GM23338 (cell line): ENCODE measurements around the gene SNX5. TPM values are rescaled to one million over a fixed set of nuclear protein-coding genes. Genes with fewer than 3 reads are reported as not detected.

Experiments used
- ATAC-seq: fragments of 200-7000 bp; cut with Tn5 transposase; 3 replicates; pipeline ENCODE4 v1.9.1; 2020
- DNase-seq: peaks from one replicate; pipeline ENCODE4 v3.0.0-alpha.2; 2015; ENCODE audit warnings: low spot score
- H2AFZ ChIP-seq: fragments of 200-600 bp; sonication (generic); 2 replicates; pipeline ENCODE4 v1.8.0; 2016; ENCODE audit warnings: antibody characterized with exemption, mild to moderate bottlenecking, moderate library complexity
- H3F3A ChIP-seq: fragments of 200-600 bp; sonication (generic); replicated peaks from 2 replicates; pipeline ENCODE4 v1.8.0; 2017; ENCODE audit warnings: antibody characterized with exemption, mixed run types, low read depth
- H3K27ac ChIP-seq: fragments of 200-600 bp; sonication (generic); 2 replicates; pipeline ENCODE4 v1.6.1; 2016; ENCODE audit warnings: low read depth
- H3K27me3 ChIP-seq: fragments of 200-600 bp; sonication (generic); 2 replicates; pipeline ENCODE4 v1.8.0; 2016; ENCODE audit warnings: mild to moderate bottlenecking, mixed run types, moderate library complexity; ENCODE audit not compliant: insufficient read depth
- H3K36me3 ChIP-seq: fragments of 200-600 bp; sonication (generic); 2 replicates; pipeline ENCODE4 v1.8.0; 2016; ENCODE audit warnings: mild to moderate bottlenecking; ENCODE audit not compliant: insufficient read depth
- H3K4me1 ChIP-seq: fragments of 200-600 bp; sonication (generic); 2 replicates; pipeline ENCODE4 v1.8.0; 2016; ENCODE audit warnings: mild to moderate bottlenecking, moderate library complexity; ENCODE audit not compliant: insufficient read depth
- H3K4me2 ChIP-seq: fragments of 200-600 bp; sonication (generic); 2 replicates; pipeline ENCODE4 v1.7.1; 2017; ENCODE audit warnings: mixed run types
- H3K4me3 ChIP-seq: fragments of 200-600 bp; sonication (generic); 2 replicates; pipeline ENCODE4 v1.6.1; 2016; ENCODE audit warnings: mixed run types
- H3K79me2 ChIP-seq: fragments of 200-600 bp; sonication (generic); replicated peaks from 2 replicates; pipeline ENCODE4 v1.8.0; 2017; ENCODE audit warnings: mild to moderate bottlenecking; ENCODE audit not compliant: insufficient read depth
- H3K9me2 ChIP-seq: fragments of 200-600 bp; sonication (generic); 2 replicates; pipeline ENCODE4 v1.8.0; 2017; ENCODE audit not compliant: insufficient read depth
- H4K20me1 ChIP-seq: fragments of 200-600 bp; sonication (generic); replicated peaks from 2 replicates; pipeline ENCODE4 v1.8.0; 2017; ENCODE audit warnings: mild to moderate bottlenecking; ENCODE audit not compliant: insufficient read depth
- H3K27ac Mint-ChIP-seq: 2 replicates; pipeline ENCODE4 v1.8.0; 2020; ENCODE audit warnings: inconsistent platforms, mild to moderate bottlenecking, moderate library complexity, mixed read lengths
- H3K27me3 Mint-ChIP-seq: 3 replicates; pipeline ENCODE4 v1.8.0; 2022; ENCODE audit warnings: low read depth, mild to moderate bottlenecking, moderate library complexity, mixed read lengths, inconsistent platforms; ENCODE audit not compliant: insufficient read depth, poor library complexity
- H3K36me3 Mint-ChIP-seq: 3 replicates; pipeline ENCODE4 v1.8.0; 2021; ENCODE audit warnings: low read depth, mild to moderate bottlenecking, inconsistent platforms, moderate library complexity, mixed read lengths
- H3K4me1 Mint-ChIP-seq: 3 replicates; pipeline ENCODE4 v1.8.0; 2020; ENCODE audit warnings: mild to moderate bottlenecking, inconsistent platforms, mixed read lengths
- H3K4me3 Mint-ChIP-seq: 3 replicates; pipeline ENCODE4 v1.8.0; 2021; ENCODE audit warnings: moderate library complexity, mild to moderate bottlenecking, inconsistent platforms, mixed read lengths
- H3K9me3 Mint-ChIP-seq: 3 replicates; pipeline ENCODE4 v1.8.0; 2020; ENCODE audit warnings: moderate library complexity, mild to moderate bottlenecking, inconsistent platforms, mixed read lengths
- CREB1 ChIP-seq: fragments of 250-450 bp; sonication (Bioruptor Pico); IDR thresholded peaks from 2 replicates; pipeline ENCODE4 v1.5.0; 2020; ENCODE audit warnings: low read depth, mild to moderate bottlenecking, moderate library complexity
- EZH2 ChIP-seq: fragments of 200-600 bp; sonication (generic); IDR thresholded peaks from one replicate; pipeline ENCODE4 v1.8.0; 2017; ENCODE audit warnings: antibody characterized with exemption, mild to moderate bottlenecking, low read depth; ENCODE audit not compliant: unreplicated experiment
- EZH2phosphoT487 ChIP-seq: fragments of 200-600 bp; sonication (generic); IDR thresholded peaks from one replicate; pipeline ENCODE4 v1.8.1; 2018; ENCODE audit warnings: antibody characterized with exemption; ENCODE audit not compliant: unreplicated experiment
- POLR2AphosphoS5 ChIP-seq: IDR thresholded peaks from 2 replicates; pipeline ENCODE4 v1.6.1; 2016; ENCODE audit warnings: antibody characterized with exemption, low read depth
- ZNF331 ChIP-seq: fragments of 250-450 bp; sonication (Bioruptor Pico); IDR thresholded peaks from 2 replicates; pipeline ENCODE4 v1.5.0; 2020; ENCODE audit warnings: low read depth, mild to moderate bottlenecking, moderate library complexity
- polyA plus RNA-seq: library from polyadenylated mRNA; unstranded; fragments of >200 nt; fragmentation: Nextera tagmentation; extraction: Ambion mirVana; gene quantifications from 2 replicates; pipeline ENCODE4 v1.2.1, GENCODE V29; 2016
- total RNA-seq: library from RNA; depleted of rRNA; stranded (reverse); fragments of >200 nt; shearing (Covaris generic); gene quantifications from 2 replicates; pipeline ENCODE4 v1.2.3, GENCODE V29; 2014
- TF ChIP-seq, protein P1 (sequence below): IDR thresholded peaks from 2 replicates; pipeline ENCODE4 v1.6.1; 2016; ENCODE audit warnings: antibody characterized with exemption
- TF ChIP-seq, protein P2 (sequence below), 2 experiments: fragments of 200-600 bp in 1 of 2; sonication (generic) in 1 of 2; conservative IDR thresholded peaks; 2 replicates each; pipeline versions ENCODE4 v1.5.1 to v1.6.1; 2016 to 2017; ENCODE audit warnings: antibody characterized with exemption in 2 of 2, low read depth in 2 of 2, mild to moderate bottlenecking in 2 of 2, moderate library complexity in 1 of 2
- TF ChIP-seq, protein P3 (sequence below): IDR thresholded peaks from one replicate; pipeline ENCODE4 v1.6.1; 2018; ENCODE audit warnings: antibody characterized with exemption; ENCODE audit not compliant: unreplicated experiment

Gene SNX5
- total and polyA plus RNA-seq, 2 experiments from 2014 or later = 167 to 287 TPM

DNA sequence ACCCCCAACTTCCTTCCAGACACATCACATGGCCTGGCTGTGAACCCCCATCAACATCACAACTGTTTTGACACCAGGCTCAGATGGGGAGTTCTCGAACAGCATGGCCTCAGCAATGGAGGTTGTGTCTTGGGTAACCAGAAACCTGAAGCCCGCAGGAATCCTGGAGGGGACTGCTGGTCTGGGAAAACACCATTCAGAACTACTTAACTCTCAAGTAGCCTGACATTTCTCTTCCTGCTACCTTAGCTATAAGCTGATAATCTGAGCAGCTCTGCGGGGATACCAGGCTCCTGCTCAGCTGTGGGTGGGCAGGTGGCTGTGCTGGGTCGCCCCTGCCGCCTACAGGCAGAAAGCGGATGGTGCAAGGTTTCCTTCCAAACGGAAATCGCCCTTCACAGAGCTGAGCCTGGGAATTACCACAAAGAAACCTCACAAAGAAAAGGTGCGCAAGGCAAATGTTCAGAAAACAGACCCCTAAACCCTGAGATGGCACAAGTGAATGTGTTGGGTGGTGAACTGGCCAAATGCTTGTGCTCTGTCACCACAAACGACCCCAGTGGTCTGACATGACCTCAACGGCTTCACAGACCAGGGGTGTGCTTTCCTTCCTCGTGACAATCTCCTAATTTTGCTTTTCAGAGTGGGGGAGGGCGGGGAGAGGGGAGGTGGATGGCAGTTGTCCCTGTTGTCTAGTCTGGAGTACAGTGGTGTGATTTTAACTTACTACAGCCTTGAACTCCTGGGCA lies 29.5 kb downstream of the SNX5 start:
- TF ChIP-seq, protein P1, sequence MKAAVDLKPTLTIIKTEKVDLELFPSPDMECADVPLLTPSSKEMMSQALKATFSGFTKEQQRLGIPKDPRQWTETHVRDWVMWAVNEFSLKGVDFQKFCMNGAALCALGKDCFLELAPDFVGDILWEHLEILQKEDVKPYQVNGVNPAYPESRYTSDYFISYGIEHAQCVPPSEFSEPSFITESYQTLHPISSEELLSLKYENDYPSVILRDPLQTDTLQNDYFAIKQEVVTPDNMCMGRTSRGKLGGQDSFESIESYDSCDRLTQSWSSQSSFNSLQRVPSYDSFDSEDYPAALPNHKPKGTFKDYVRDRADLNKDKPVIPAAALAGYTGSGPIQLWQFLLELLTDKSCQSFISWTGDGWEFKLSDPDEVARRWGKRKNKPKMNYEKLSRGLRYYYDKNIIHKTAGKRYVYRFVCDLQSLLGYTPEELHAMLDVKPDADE = no peak
- TF ChIP-seq EZH2 (no peak), POLR2AphosphoS5 (peak; percentile 26; the same call in 1 of the 2 replicates), CREB1 (CRISPR knock-in tag) (no peak), EZH2phosphoT487 (no peak)
- TF ChIP-seq, protein P2, sequence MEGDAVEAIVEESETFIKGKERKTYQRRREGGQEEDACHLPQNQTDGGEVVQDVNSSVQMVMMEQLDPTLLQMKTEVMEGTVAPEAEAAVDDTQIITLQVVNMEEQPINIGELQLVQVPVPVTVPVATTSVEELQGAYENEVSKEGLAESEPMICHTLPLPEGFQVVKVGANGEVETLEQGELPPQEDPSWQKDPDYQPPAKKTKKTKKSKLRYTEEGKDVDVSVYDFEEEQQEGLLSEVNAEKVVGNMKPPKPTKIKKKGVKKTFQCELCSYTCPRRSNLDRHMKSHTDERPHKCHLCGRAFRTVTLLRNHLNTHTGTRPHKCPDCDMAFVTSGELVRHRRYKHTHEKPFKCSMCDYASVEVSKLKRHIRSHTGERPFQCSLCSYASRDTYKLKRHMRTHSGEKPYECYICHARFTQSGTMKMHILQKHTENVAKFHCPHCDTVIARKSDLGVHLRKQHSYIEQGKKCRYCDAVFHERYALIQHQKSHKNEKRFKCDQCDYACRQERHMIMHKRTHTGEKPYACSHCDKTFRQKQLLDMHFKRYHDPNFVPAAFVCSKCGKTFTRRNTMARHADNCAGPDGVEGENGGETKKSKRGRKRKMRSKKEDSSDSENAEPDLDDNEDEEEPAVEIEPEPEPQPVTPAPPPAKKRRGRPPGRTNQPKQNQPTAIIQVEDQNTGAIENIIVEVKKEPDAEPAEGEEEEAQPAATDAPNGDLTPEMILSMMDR (conservative IDR thresholded peaks at IDR 0.05; ENCODE audit: low read depth in 2 of 2) = peak; percentile 86 to 91
- Histone ChIP-seq H3K4me1 (peaks cover 51% of the 10 kb centered on the region), H3K27ac (peak overlapping the region; percentile 83), H4K20me1 (peaks cover 26% of the 10 kb centered on the region), H3K36me3 (peaks cover 31% of the 10 kb centered on the region), H3K4me3 (no peak overlapping the region), H3F3A (peaks cover 40% of the 10 kb centered on the region), H2AFZ (no peak overlapping the region), H3K9me2 (no peaks in the 10 kb centered on the region), H3K79me2 (no peaks in the 10 kb centered on the region), H3K27me3 (no peaks in the 10 kb centered on the region), H3K4me2 (no peak overlapping the region)
- Mint-ChIP-seq H3K36me3 (peaks cover 38% of the 10 kb centered on the region), H3K4me3 (peak overlapping the region; percentile 32; the same call in 1 of the 3 replicates), H3K27me3 (peaks cover 21% of the 10 kb centered on the region), H3K9me3 (no peaks in the 10 kb centered on the region), H3K4me1 (peaks cover 76% of the 10 kb centered on the region), H3K27ac (peak overlapping the region; percentile 91)
- ATAC-seq (peak; percentile 68), DNase-seq (peak; percentile 93)

DNA sequence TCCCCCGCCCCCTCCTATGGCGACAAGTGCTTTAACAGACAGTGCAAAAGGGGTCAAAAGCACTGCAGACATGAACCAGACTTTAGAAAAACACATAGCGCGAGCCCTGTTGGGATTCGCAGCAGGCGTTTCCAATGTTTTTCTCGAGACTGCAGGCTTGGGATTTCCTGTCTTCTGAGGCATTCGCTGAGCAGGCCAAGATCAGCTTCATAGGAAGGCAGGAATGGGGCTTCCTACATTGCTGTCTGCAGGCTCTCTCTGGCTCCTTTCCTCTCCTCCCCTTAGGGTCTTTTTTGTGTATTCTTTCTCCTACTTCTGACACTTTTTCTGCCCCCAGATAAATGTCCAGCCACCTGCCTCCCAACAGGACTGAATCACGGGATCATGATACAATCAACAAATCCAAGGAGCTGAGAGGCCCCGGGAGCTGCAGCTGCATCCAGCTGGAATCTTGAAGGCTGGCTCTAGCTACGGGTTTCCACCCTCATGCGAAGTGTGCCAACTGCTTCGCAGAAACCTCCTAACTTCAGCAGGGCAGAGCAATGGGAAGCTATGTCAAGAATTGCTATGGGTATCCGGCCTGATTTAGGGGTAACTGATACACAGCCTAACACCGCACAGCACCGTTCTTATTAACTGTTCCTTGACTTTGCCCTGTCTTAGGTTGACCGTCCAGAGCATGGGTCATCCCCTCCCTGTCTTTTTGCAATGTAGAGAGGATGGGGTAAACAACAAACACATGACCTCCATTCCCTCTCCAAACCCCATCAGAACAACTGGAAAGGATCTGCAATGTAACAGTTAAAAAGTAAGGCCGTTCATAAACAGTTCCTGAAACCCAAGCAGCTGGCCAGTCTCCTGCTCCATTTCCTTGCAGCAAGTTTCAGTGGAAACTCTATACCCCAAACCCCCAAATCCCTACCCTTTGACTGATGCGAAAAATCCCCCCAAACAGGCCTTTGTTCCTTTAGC lies 31.5 kb downstream of the SNX5 start:
- peaks cover 23% of the 10 kb centered on the region for H3K27me3 Mint-ChIP-seq
- Histone ChIP-seq H3K4me2 (peak overlapping the region; percentile 62), H3K4me1 (peaks cover 55% of the 10 kb centered on the region), H3K27ac (peak overlapping the region; percentile 63; the same call in 1 of the 2 replicates), H4K20me1 (peaks cover 14% of the 10 kb centered on the region), H2AFZ (no peak overlapping the region), H3K4me3 (no peak overlapping the region), H3F3A (peaks cover 25% of the 10 kb centered on the region), H3K27me3 (no peaks in the 10 kb centered on the region), H3K79me2 (no peaks in the 10 kb centered on the region), H3K36me3 (peaks cover 11% of the 10 kb centered on the region; the same call in 1 of the 2 replicates), H3K9me2 (no peaks in the 10 kb centered on the region)
- no peak overlapping the region; the same call in 2 of the 3 replicates for H3K4me3 Mint-ChIP-seq
- H3K9me3 Mint-ChIP-seq = peaks cover 3% of the 10 kb centered on the region
- H3K27ac Mint-ChIP-seq = peak overlapping the region; percentile 8; the same call in 1 of the 2 replicates
- DNase-seq (peak; percentile 55), ATAC-seq (no peak)
- peaks cover 74% of the 10 kb centered on the region for H3K4me1 Mint-ChIP-seq
- H3K36me3 Mint-ChIP-seq = peaks cover 20% of the 10 kb centered on the region; the same call in 2 of the 3 replicates
- TF ChIP-seq CREB1 (CRISPR knock-in tag) (no peak), ZNF331 (CRISPR knock-in tag) (no peak)
- TF ChIP-seq, protein P3, sequence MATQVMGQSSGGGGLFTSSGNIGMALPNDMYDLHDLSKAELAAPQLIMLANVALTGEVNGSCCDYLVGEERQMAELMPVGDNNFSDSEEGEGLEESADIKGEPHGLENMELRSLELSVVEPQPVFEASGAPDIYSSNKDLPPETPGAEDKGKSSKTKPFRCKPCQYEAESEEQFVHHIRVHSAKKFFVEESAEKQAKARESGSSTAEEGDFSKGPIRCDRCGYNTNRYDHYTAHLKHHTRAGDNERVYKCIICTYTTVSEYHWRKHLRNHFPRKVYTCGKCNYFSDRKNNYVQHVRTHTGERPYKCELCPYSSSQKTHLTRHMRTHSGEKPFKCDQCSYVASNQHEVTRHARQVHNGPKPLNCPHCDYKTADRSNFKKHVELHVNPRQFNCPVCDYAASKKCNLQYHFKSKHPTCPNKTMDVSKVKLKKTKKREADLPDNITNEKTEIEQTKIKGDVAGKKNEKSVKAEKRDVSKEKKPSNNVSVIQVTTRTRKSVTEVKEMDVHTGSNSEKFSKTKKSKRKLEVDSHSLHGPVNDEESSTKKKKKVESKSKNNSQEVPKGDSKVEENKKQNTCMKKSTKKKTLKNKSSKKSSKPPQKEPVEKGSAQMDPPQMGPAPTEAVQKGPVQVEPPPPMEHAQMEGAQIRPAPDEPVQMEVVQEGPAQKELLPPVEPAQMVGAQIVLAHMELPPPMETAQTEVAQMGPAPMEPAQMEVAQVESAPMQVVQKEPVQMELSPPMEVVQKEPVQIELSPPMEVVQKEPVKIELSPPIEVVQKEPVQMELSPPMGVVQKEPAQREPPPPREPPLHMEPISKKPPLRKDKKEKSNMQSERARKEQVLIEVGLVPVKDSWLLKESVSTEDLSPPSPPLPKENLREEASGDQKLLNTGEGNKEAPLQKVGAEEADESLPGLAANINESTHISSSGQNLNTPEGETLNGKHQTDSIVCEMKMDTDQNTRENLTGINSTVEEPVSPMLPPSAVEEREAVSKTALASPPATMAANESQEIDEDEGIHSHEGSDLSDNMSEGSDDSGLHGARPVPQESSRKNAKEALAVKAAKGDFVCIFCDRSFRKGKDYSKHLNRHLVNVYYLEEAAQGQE = no peak
